Measurements from ENCODE around the gene PTPMT1. TPM values are rescaled to one million over a fixed set of nuclear protein-coding genes. Genes with fewer than 3 reads are reported as not detected.

PTPMT1 gene
- total RNA-seq, 2 experiments from 2014 or later, result 42.3 to 45.2 TPM

DNA sequence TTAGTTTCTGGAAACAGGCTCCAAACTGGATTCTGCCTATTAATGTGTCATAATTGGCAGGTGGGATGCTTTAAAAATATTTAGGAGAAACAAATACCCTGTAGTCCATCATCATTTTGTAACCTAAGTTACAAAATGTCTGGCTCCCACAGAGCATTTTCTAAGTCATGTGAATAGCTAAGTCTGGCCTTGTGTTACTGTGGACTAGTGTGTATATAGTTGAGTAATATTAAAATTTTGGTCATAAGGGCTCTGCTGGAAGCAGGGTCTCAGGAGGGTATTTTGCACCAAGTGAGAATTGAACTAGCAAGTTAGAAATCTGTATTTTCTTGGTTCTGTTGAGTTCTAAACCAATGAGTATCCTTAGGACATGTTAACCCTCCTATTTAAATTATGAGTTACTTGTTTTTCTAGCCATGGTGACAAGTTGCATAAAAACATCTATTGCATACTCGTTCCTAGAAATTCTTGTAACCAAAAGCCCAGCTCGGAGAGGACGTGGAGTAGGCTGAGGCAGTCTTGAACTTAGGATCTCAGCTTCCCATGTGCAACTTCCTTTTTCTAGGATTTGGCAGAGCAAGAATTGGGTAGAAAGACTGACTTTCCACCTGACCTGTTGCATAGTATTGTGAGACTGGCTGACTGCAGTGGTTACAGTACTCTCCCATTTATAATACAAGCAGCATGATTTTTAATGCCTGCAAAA, 5.4 kb downstream of the PTPMT1 start:
- H3K9me3 Mint-ChIP-seq, result no peaks in the 10 kb centered on the region
- H3K4me1 Mint-ChIP-seq, result peaks cover 15% of the 10 kb centered on the region
- H3K4me3 Mint-ChIP-seq, result no peak overlapping the region
- H3K27me3 Mint-ChIP-seq, result no peaks in the 10 kb centered on the region
- DNase-seq, result no peak
- peaks cover 52% of the 10 kb centered on the region for H3K36me3 Mint-ChIP-seq (ENCODE audit: low read depth)
- no peak overlapping the region for H3K27ac Mint-ChIP-seq
- ChIA-PET CTCF (interaction anchor here (1.4 kb wide), 1 partner anchor 18 kb away, joined by 7 read pairs; the partner anchor contains the start of gene CELF1), POLR2A (interaction anchor here (1.1 to 1.6 kb wide), 3 partner anchors 8 to 258 kb away, joined by 3 to 4 read pairs (median 3); partner anchors contain the start of genes KBTBD4 and NDUFS3)

DNA sequence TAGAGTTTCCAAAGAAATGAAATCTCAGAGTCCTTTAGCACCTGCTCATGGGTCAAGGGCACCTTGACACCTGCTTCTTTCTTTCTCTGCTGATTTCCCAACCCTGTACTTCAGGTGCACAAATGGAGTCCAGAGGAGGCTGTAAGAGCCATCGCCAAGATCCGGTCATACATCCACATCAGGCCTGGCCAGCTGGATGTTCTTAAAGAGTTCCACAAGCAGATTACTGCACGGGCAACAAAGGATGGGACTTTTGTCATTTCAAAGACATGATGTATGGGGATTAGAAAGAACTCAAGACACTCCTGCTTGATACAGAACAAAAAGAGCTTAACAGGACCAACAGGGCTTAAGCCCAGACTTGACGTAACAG, 5.9 kb downstream of the PTPMT1 start:
- H3K9me3 Mint-ChIP-seq, result no peaks in the 10 kb centered on the region
- H3K27ac Mint-ChIP-seq, result no peak overlapping the region
- H3K4me1 Mint-ChIP-seq, result peaks cover 12% of the 10 kb centered on the region
- peaks cover 52% of the 10 kb centered on the region for H3K36me3 Mint-ChIP-seq (ENCODE audit: low read depth)
- H3K4me3 Mint-ChIP-seq, result no peak overlapping the region
- DNase-seq, result no peak
- H3K27me3 Mint-ChIP-seq, result no peaks in the 10 kb centered on the region
- CTCF ChIA-PET, result interaction anchor here (1.4 kb wide), 1 partner anchor 18 kb away, joined by 7 read pairs; the partner anchor contains the start of gene CELF1
- POLR2A ChIA-PET, result no interaction called here

DNA sequence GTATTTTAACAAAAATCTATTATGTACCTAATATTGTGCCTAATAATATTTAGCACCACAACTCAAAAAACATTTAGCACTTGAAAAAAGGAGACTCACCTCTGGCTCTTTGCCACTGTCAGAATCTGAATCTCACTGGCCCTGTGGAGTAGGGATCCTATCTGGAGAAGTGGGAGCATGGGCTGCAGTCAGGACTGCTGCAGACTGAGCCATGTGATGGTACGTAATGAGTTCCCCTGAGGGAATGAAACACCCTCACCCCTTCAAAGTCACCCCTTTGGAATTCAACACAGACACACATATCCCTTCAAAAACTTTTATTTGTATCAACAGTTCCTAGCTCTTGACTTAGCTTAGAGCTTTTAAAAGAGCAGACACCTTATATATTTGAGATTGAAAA, 6.5 kb downstream of the PTPMT1 start:
- Mint-ChIP-seq H3K36me3 (ENCODE audit: low read depth) (peaks cover 52% of the 10 kb centered on the region), H3K4me3 (no peak overlapping the region), H3K4me1 (peaks cover 7% of the 10 kb centered on the region), H3K9me3 (no peaks in the 10 kb centered on the region), H3K27me3 (no peaks in the 10 kb centered on the region), H3K27ac (no peak overlapping the region)
- ChIA-PET POLR2A (interaction anchor here (0.6 kb wide), 1 partner anchor 87 kb away, joined by 4 read pairs; no protein-coding TSS in a partner anchor), CTCF (interaction anchor here (1.2 kb wide), 1 partner anchor 19 kb away, joined by 4 read pairs; the partner anchor contains the start of gene CELF1)
- no peak for DNase-seq

DNA sequence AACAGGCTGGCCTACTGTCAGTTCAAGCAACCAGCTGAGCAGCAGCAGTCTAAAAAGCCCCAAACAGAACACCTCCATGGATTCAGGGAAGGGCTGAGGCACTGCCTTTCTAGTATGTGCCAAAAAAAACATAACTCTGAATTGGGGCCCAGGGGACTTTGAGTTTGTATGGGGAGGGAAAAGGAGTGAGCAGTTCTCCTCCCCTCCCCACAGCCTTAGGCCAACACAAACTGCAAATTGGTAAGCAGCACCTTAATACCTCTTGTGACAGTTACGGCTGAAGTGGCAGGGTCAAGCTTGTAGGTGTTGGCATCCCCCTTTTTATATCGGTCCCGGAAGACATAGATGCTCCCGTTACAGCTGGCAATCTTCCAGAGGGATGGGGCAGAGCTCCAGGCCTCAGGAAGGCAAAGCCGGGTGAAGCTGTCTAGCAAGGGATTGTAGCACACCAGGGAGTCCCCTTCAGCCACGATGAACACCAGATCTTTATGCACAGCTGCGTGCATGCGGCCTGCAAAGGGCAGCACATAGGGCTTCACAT, 7.4 kb downstream of the PTPMT1 start:
- ChIA-PET POLR2A (interaction anchor here (0.6 kb wide), 1 partner anchor 86 kb away, joined by 4 read pairs; no protein-coding TSS in a partner anchor), CTCF (interaction anchor here (1.2 kb wide), 1 partner anchor 20 kb away, joined by 4 read pairs; the partner anchor contains the start of gene CELF1)
- no peaks in the 10 kb centered on the region for H3K9me3 Mint-ChIP-seq
- no peak for DNase-seq
- H3K27me3 Mint-ChIP-seq, result no peaks in the 10 kb centered on the region
- H3K4me1 Mint-ChIP-seq, result peaks cover 16% of the 10 kb centered on the region
- peaks cover 57% of the 10 kb centered on the region for H3K36me3 Mint-ChIP-seq (ENCODE audit: low read depth)
- no peak overlapping the region for H3K4me3 Mint-ChIP-seq
- no peak overlapping the region for H3K27ac Mint-ChIP-seq

DNA sequence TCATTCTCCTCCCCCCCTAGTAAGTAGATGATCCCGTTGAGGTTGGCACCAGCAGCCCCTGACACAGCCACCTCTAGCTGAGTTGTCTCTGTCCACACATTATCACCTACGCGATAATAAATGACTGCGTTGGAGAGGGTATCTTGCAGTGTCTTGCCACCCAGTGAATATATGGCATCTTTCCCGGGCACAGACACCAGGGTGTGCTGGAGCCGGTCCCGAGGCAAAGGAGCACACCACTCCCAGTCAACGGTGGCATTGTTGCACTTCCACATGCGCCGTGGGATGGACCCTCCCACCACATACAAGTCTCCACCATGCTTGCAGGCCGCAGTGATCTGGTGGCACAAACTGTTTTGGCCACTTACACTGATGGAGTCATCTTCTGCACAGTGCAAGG, 7.9 kb downstream of the PTPMT1 start:
- ChIA-PET CTCF (interaction anchor here (0.5 kb wide), 1 partner anchor 283 kb away, joined by 4 read pairs; no protein-coding TSS in a partner anchor), POLR2A (interaction anchor here (0.8 kb wide), 1 partner anchor 8 kb away, joined by 8 read pairs; the partner anchor contains the start of gene PTPMT1)
- Mint-ChIP-seq H3K4me1 (peaks cover 20% of the 10 kb centered on the region), H3K4me3 (no peak overlapping the region), H3K9me3 (no peaks in the 10 kb centered on the region), H3K36me3 (ENCODE audit: low read depth) (peaks cover 57% of the 10 kb centered on the region), H3K27ac (no peak overlapping the region), H3K27me3 (no peaks in the 10 kb centered on the region)
- no peak for DNase-seq

DNA sequence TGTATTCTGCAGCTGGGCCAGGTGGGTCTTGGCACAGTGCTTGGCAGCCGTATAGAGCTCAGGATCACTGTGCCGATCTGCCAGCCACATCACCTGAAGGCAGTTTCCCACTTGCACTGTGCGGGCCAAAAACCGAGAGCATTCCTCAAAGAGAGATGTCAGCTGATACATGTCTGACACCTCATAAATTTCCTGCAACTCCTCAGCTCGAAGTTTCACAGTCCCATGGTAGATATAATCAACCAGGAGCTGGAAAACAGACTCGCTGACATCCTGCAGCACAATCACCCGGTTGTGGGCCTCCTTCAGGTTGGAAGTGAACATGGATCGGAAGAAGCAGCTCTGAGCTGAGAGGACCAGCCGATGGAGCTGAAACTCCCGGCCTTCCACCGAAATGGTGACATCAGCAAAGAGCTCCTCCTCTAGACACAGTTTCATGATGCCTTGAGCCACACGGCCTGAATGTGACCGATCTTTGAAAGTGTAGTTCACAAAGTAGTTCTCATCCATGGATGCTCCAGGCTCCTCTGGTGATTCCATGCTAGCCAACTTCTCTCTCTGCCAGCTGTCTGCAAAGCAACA, 12.2 kb downstream of the PTPMT1 start:
- Mint-ChIP-seq H3K4me3 (peak overlapping the region; percentile 91), H3K27ac (no peak overlapping the region), H3K36me3 (ENCODE audit: low read depth) (peaks cover 59% of the 10 kb centered on the region), H3K4me1 (peaks cover 39% of the 10 kb centered on the region), H3K9me3 (no peaks in the 10 kb centered on the region), H3K27me3 (no peaks in the 10 kb centered on the region)
- ChIA-PET POLR2A (interaction anchor here (0.8 to 6.8 kb wide), 7 partner anchors 9 to 362 kb away, joined by 3 to 85 read pairs (median 5); partner anchors contain the start of genes AGBL2, CELF1, FAM180B and PTPMT1), CTCF (interaction anchor here (0.8 to 1.3 kb wide), 3 partner anchors 21 to 24 kb away, joined by 3 to 4 read pairs (median 4); no protein-coding TSS in a partner anchor)
- no peak for DNase-seq

DNA sequence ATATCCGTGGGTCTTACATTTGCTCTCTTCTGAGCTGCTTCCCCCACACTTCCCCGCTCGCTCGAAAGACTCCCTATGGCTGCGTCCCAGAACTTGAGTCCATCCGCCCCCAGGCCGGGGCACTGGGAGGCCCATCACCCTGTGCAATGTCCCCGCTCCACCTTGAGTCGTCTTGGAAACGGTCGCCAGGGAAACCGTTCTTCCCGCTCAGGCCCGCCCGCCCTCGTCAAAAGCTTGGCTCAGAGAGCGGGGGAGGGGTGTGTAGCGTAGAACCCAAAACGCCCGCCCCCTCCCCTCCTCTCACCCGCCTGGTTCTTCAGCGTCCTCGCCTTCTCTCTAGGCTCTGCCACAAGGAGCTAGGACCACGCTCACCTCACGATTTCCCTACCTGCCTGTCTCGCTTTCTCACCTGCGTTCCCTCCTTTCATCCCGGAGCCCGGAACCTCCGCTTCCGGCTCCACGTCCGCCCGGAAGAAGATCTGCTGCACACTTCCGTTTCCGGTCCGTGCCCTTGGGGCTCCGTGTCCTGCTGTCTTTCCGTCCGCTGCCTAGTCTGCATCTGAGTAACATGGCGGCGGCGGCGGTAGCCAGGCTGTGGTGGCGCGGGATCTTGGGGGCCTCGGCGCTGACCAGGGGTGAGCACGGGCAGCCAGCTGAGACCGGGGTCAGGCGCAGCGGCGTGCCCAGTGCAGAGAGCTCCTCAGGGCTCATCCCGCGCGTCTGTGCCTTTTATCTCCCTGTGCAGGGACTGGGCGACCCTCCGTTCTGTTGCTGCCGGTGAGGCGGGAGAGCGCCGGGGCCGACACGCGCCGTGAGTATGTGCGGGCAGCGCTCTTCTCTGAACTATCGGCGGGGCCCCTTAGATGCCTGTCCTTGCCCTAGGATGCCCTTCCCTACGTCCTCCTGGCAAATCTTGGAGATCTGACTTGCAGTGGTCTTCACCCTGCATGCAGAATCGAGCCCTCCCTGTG, 13.4 kb downstream of the PTPMT1 start, which contains the start of the genes KBTBD4 and NDUFS3:
Gene KBTBD4, minus strand, starts transcription at position 447 of the 971 bp plus-strand sequence. Its CDS starts 19 bp downstream, at position 428.
Gene NDUFS3, plus strand, starts transcription at position 551 of the 971 bp plus-strand sequence. Its CDS starts 18 bp downstream, at position 569.
- CTCF ChIA-PET, result interaction anchor here (0.9 to 2.4 kb wide), 6 partner anchors 14 to 137 kb away, joined by 3 to 7 read pairs (median 4); partner anchors contain the start of genes AGBL2 and PTPMT1
- POLR2A ChIA-PET, result interaction anchor here (0.6 to 6.8 kb wide), 17 partner anchors 8 to 642 kb away, joined by 3 to 85 read pairs (median 5); partner anchors contain the start of genes ACP2, AGBL2, C1QTNF4 and CELF1
- Mint-ChIP-seq H3K27ac (peak within 1 kb of the TSS; percentile 86), H3K4me3 (peak within 1 kb of the TSS; percentile 91), H3K36me3 (ENCODE audit: low read depth) (peaks cover 55% of the 10 kb centered on the region), H3K9me3 (no peaks in the 10 kb centered on the region), H3K27me3 (no peaks in the 10 kb centered on the region), H3K4me1 (peaks cover 36% of the 10 kb centered on the region)
- DNase-seq, result peak; percentile 90

DNA sequence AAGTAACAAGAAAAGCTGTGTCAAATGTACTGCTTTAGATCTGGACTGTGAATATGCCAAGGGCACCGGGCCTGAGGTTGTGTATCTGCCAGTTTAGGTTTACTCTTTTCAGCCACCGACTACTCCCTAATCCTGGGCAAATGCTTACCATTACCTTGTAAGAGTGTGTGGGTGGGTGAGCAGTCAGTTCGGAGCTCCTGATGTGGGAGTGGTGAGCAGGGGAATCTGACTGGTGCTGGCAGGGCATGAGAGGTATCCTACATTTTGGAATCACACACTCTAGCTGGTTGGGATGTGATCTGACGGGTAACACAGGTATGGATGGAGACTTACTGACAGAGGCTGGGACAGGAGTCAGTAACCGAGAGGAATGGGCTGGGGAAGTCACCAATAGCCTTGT, 18.4 kb downstream of the PTPMT1 start:
- Mint-ChIP-seq H3K9me3 (no peaks in the 10 kb centered on the region), H3K36me3 (ENCODE audit: low read depth) (peaks cover 41% of the 10 kb centered on the region), H3K4me3 (no peak overlapping the region), H3K4me1 (peaks cover 19% of the 10 kb centered on the region), H3K27ac (no peak overlapping the region), H3K27me3 (no peaks in the 10 kb centered on the region)
- ChIA-PET CTCF (no interaction called here), POLR2A (interaction anchor here (0.9 kb wide), 1 partner anchor 8 kb away, joined by 3 read pairs; no protein-coding TSS in a partner anchor)
- no peak for DNase-seq

DNA sequence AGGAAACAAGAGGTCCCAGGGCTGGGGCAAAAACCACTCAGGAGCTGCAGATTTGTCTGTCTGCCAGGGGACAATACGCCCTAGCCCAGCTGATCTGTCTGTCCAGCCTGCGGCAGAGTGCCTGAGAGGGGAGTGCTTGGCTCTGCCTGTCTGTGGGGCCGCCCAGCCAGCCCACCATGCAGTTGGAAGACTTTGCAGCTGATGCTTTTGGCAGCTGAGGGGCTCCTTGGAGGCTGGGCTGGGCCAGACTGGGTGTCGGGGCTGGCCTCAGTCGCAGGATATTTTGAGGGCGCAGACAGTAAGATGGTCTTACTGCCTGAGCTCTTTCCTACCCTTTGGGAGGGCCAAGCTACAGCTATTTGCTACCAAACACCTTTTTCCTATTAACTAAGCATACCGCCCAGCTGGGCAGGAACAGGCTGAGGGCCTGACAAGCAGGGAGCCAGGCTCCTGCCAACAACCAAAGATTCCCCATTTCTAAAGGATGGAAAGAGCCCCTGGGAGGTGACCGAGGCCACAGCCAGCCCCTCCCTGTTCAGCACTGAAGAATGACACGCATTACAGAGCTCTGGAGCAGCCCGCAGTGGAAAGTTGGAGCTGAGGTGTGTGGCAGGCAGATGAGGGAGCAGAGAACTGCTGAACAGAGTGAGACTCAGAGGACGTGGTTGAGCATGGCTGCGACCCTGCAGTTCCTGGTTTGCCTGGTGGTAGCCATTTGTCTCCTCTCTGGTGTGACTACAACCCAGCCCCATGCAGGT, 20.9 kb downstream of the PTPMT1 start, which contains the start of gene FAM180B:
Gene FAM180B, plus strand, starts transcription at position 581 of the 758 bp plus-strand sequence. Its CDS starts 91 bp downstream, at position 672.
- ChIA-PET POLR2A (interaction anchor here (0.9 to 1.3 kb wide), 3 partner anchors 8 to 13 kb away, joined by 3 to 5 read pairs (median 3); partner anchors contain the start of genes KBTBD4 and NDUFS3), CTCF (no interaction called here)
- H3K4me3 Mint-ChIP-seq, result no peak within 1 kb of the TSS
- peaks cover 28% of the 10 kb centered on the region for H3K36me3 Mint-ChIP-seq (ENCODE audit: low read depth)
- H3K27ac Mint-ChIP-seq, result no peak within 1 kb of the TSS
- no peaks in the 10 kb centered on the region for H3K9me3 Mint-ChIP-seq
- no peaks in the 10 kb centered on the region for H3K27me3 Mint-ChIP-seq
- no peak for DNase-seq
- H3K4me1 Mint-ChIP-seq, result peaks cover 4% of the 10 kb centered on the region

DNA sequence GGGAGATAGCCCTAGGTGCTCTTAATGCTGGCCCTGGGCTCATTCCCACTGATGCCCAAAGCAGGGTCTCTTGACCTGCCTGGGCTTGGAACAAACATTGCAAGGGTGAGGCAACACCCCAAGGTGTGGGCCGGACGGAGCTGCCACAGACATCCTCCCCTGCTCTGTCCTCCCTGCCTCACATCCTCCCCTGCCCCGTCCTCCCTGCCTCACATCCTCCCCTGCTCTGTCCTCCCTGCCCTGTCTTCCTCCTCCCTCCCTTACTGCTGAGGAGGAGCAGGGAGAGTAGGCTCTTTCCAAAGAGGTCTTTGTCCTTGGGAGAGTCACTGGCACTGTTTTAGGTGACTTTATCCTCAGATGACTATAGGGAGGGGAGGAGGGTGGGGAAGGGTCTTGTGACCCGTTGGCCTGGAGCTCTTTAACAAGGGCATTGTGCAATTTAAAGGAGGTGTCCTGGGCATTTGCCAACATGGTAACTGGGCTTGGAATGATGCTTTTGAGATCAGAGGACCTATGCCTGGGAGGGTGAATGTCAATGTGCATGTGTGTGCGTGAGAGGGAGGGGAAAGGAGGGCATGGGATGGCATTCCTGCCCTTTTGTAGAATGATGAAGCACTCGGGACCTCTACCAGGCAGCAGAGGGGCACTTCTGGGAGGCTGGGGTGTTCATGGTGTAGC, 21.8 kb downstream of the PTPMT1 start:
- H3K9me3 Mint-ChIP-seq, result no peaks in the 10 kb centered on the region
- peaks cover under 1% of the 10 kb centered on the region for H3K27me3 Mint-ChIP-seq
- no peak overlapping the region for H3K4me3 Mint-ChIP-seq
- ChIA-PET CTCF (interaction anchor here (0.5 kb wide), 1 partner anchor 35 kb away, joined by 6 read pairs; no protein-coding TSS in a partner anchor), POLR2A (interaction anchor here (0.9 to 1.1 kb wide), 2 partner anchors 9 to 10 kb away, joined by 3 to 5 read pairs; partner anchors contain the start of genes KBTBD4 and NDUFS3)
- H3K36me3 Mint-ChIP-seq (ENCODE audit: low read depth), result peaks cover 19% of the 10 kb centered on the region
- H3K4me1 Mint-ChIP-seq, result peaks cover 8% of the 10 kb centered on the region
- no peak overlapping the region for H3K27ac Mint-ChIP-seq
- DNase-seq, result no peak

All from activated CD4-positive, alpha-beta memory T cell treated with anti-CD3 and anti-CD28 coated beads, Interleukin-2, amount 10 ng/mL, durations not matched to agents 7 days and 5 days (primary cell).